Measurements from ENCODE around the gene OBP2A. TPM values are rescaled to one million over a fixed set of nuclear protein-coding genes. Genes with fewer than 3 reads are reported as not detected.

Gene OBP2A
- total and polyA plus RNA-seq, 2 of the 8 experiments (the other 6 are each of a cell fraction or from before 2014, with no cell fraction given) = not detected

GRCh38 chr9:135525241-135526088 lies 20.5 kb upstream of the OBP2A start:
- FAIRE-seq = no peak
- DNase-seq (ENCODE audit: low read depth in 1 of 2, low spot score in 2 of 2) = peak in 1 of 2 experiments; percentile 42
- no peak overlapping the region for H3K14ac ChIP-seq (ENCODE audit: insufficient read length)
- H4K20me1 ChIP-seq (replicated peaks in 1 of 2; ENCODE audit: control insufficient read depth in 1 of 2, insufficient read depth in 2 of 2, low read length in 2 of 2) = no peaks in the 10 kb centered on the region
- H3K27me3 ChIP-seq (replicated peaks in 1 of 4; ENCODE audit: control insufficient read depth in 3 of 4, extremely low read depth in 1 of 4, insufficient read depth in 3 of 4, low read length in 3 of 4) = no peaks in the 10 kb centered on the region
- no peaks in the 10 kb centered on the region for H3K36me3 ChIP-seq (ENCODE audit: control insufficient read depth in 2 of 4, insufficient read depth in 4 of 4, low read length in 3 of 4)
- H3K23me2 ChIP-seq (ENCODE audit: low read depth, low read length) = no peaks in the 10 kb centered on the region
- H3K9me3 ChIP-seq (ENCODE audit: insufficient read depth in 2 of 2, low read depth in 1 of 2, low read length in 1 of 2) = no peaks in the 10 kb centered on the region
- H3K79me1 ChIP-seq (ENCODE audit: low read depth, low read length) = no peaks in the 10 kb centered on the region
- H3K4ac ChIP-seq (replicated peaks; ENCODE audit: insufficient read length, low read depth, low read length) = no peak overlapping the region
- no peak overlapping the region for H2AFZ ChIP-seq (ENCODE audit: low read length)
- no peak overlapping the region for H3K23ac ChIP-seq (ENCODE audit: insufficient read length)
- no peak overlapping the region for H2BK120ac ChIP-seq (replicated peaks; ENCODE audit: low read depth, low read length)
- ChIA-PET CTCF (ENCODE audit: partially characterized antibody) (interaction anchor here (0.6 to 3.0 kb wide), 7 partner anchors 8 to 284 kb away, joined by 3 to 14 read pairs (median 4); no protein-coding TSS in a partner anchor), POLR2A (ENCODE audit: partially characterized antibody) (no interaction called here)
- no peak overlapping the region; the same call in 1 of the 2 replicates for H2AK5ac ChIP-seq (ENCODE audit: low read depth, low read length)
- H3K4me1 ChIP-seq (replicated peaks in 1 of 4; ENCODE audit: control insufficient read depth in 3 of 4, insufficient read depth in 4 of 4, low read length in 3 of 4) = peaks cover 0 to 12% (median 6%) of the 10 kb centered on the region in 4 experiments; a peak in 5 of 7 replicates
- H4K8ac ChIP-seq (ENCODE audit: extremely low read depth, insufficient read depth, low read length) = no peak overlapping the region
- H3K4me3 ChIP-seq (ENCODE audit: extremely low read depth in 1 of 4, insufficient read depth in 2 of 4, low read depth in 3 of 4, low read length in 4 of 4) = no peak overlapping the region
- H3K27ac ChIP-seq (ENCODE audit: low read depth, low read length) = no peak overlapping the region
- H4K91ac ChIP-seq (replicated peaks; ENCODE audit: insufficient read length, low read length) = no peak overlapping the region
- H2BK12ac ChIP-seq (ENCODE audit: low read depth, low read length) = no peak overlapping the region
- H4K5ac ChIP-seq (ENCODE audit: insufficient read length, low read depth, low read length) = no peak overlapping the region
- no peak overlapping the region for H3K56ac ChIP-seq (replicated peaks; ENCODE audit: insufficient read length, low read depth, low read length)
- H2BK15ac ChIP-seq (ENCODE audit: low read length) = 0 out of 2 replicates have a peak overlapping the region, but pooled peaks have one; percentile 46
- H2BK20ac ChIP-seq (ENCODE audit: low read length) = no peak overlapping the region
- WGBS, 2 experiments (ENCODE audit: extremely low coverage in 1 of 2, insufficient coverage in 1 of 2, insufficient read length in 1 of 2, insufficient replicate concordance in 2 of 2, low coverage in 1 of 2, low lambda C conversion rate in 2 of 2, missing lambda C conversion rate in 1 of 2) = 93% methylated on average over 20 of the region's 31 CpGs; no CpG with 5 or more reads in 1 of the 2 experiments
- H3K4me2 ChIP-seq (ENCODE audit: insufficient read depth in 1 of 2, low read depth in 2 of 2, low read length in 2 of 2) = no peak overlapping the region
- no peak overlapping the region for H3K9ac ChIP-seq (replicated peaks in 1 of 4; ENCODE audit: extremely low read depth in 1 of 4, low read depth in 3 of 4, low read length in 3 of 4)
- H3K18ac ChIP-seq (ENCODE audit: extremely low read depth, low read length) = no peak overlapping the region
- H2BK5ac ChIP-seq (ENCODE audit: low read depth, low read length) = no peak overlapping the region
- H3K79me2 ChIP-seq (ENCODE audit: control insufficient read depth in 1 of 2, insufficient read depth in 2 of 2, low read length in 2 of 2) = no peaks in the 10 kb centered on the region
- TF ChIP-seq RFX5 (IDR thresholded peaks at IDR 0.05; ENCODE audit: borderline replicate concordance, low read depth, low read length) (no peak), SAP30 (IDR thresholded peaks at IDR 0.05; ENCODE audit: insufficient read depth, insufficient replicate concordance, low read length) (no peak), CTBP2 (IDR thresholded peaks at IDR 0.05; ENCODE audit: borderline replicate concordance, insufficient read depth, insufficient read length, low read length) (no peak)

Data from H1 (cell line).